GM21825 (cell line): ENCODE results near the gene UBAC1.
"Not testable (repeated sequence)": the region's sequence is repeated elsewhere in the genome, so short reads cannot be mapped to it uniquely, and the experiment has no call there.

Experiments used
- ATAC-seq: cut with Tn5 transposase; IDR thresholded peaks from one replicate; pipeline ENCODE4 v1.9.1; 2021; ENCODE audit warnings: mild to moderate bottlenecking, moderate library complexity; ENCODE audit not compliant: unreplicated experiment

Gene UBAC1

DNA sequence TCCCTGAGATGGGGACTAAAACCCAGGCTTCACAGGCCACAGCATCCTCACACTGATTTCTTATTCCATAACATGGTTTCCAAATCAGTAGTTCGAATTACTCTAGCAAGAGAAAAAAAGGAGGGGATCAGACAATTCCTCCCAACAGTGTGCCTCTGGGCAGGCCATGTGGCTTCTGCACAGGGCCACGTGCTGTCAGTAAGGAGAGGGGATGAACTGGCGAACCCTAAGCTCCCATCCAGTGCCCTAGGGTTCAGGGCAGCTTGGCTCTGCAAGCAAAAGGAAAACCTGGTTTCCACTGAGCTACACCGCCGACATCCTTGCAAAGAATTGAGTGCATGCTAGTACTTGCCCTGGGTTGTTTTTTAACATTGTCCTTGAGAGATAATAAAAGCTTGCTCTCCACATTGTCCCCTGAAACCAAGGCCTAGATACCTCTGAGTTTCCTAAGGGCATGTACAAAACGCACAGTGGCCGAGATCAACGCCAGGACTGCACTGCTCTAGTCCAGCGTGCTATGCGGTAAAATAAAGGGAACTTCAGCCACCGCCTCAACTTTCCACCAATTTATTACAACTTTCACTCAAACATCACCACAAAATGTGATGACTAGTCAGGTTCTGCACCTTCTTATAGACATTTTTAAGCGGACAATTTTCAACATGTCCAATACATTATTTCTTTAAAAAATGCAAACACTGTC, 58.4 kb downstream of the UBAC1 start:
- no peak for ATAC-seq

DNA sequence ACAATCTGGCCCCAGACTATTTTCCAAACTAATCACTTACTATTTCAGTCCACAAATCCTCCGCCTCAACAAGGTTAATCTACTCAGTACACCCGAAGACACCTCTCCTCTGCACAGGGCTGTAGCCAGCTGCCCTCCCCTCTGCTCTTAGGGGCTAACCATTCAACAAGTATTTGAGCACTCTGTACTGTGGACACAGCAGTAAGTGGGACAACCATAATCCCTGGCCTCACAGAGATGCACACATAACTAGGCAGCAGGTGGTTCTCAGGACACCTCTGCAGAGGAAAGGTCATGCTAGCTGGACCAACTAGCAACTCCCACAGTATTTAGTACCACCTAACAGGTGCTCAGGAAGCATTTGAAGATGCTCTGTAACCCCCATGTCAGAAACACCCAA, 59.3 kb downstream of the UBAC1 start:
- no peak for ATAC-seq

- no peak for ATAC-seq
These were observed 60.0 kb downstream of the UBAC1 start for GRCh38 chr9:135901031-135901758.

GRCh38 chr9:135898634-135899407, 62.4 kb downstream of the UBAC1 start:
- no peak for ATAC-seq

DNA sequence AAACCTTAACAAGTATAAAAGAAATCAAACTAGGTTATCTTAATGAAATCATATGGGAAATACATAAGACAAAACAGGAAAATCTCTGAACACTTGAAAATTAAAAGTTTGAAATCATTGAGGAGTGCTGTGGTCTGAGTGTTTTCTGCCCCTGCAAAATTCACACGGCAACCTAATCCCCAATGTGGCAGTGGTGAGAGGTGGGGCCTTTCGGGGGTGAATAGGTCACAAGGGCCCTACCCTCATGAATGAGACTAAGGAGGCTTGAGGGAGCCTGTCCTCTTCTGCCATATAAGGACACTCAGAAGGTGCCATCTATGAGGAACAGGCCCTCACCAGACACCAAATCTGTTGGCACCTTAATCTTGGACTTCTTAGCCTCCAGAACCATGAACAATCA, 64.5 kb downstream of the UBAC1 start:
- no peak for ATAC-seq

- ATAC-seq: no peak
These were observed 65.0 kb downstream of the UBAC1 start for GRCh38 chr9:135896205-135896604.

DNA sequence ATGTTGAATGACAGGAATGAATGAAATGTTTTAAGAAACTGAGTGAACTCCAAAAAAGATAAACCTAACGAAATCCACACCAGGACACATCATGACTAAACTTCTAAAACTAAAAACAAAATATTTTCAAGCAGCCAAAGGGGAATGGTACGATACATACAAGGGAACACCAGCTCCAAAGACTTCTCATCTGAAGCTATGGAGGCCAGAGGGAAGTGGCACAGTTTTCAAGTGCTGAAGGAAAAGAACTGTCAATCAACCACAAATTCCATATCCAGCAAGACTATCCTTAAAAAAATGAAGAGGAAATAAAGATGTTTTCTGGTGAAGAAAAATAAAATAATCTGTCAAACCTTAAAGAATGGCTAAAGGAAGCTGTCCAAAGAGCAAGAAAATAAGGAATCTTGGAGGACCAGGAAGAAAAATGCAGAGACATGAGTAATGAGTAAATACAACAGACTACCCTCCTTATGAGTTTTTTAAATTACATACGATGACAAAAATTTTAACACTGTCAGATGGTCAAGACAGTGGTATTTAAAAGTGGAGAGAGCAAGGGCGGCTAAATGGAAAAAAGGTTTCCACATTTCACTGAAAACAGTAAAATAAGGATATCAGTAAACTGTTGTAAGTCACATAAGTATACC, 65.8 kb downstream of the UBAC1 start:
- no peak for ATAC-seq

GRCh38 chr9:135893104-135893503, 68.1 kb downstream of the UBAC1 start:
- no peak for ATAC-seq

GRCh38 chr9:135892327-135892726, 68.8 kb downstream of the UBAC1 start:
- not testable (repeated sequence) for ATAC-seq

- no peak for ATAC-seq
These were observed 70.0 kb downstream of the UBAC1 start for GRCh38 chr9:135891027-135891631.

- ATAC-seq: no peak
These were observed 70.8 kb downstream of the UBAC1 start for GRCh38 chr9:135890190-135891026.

DNA sequence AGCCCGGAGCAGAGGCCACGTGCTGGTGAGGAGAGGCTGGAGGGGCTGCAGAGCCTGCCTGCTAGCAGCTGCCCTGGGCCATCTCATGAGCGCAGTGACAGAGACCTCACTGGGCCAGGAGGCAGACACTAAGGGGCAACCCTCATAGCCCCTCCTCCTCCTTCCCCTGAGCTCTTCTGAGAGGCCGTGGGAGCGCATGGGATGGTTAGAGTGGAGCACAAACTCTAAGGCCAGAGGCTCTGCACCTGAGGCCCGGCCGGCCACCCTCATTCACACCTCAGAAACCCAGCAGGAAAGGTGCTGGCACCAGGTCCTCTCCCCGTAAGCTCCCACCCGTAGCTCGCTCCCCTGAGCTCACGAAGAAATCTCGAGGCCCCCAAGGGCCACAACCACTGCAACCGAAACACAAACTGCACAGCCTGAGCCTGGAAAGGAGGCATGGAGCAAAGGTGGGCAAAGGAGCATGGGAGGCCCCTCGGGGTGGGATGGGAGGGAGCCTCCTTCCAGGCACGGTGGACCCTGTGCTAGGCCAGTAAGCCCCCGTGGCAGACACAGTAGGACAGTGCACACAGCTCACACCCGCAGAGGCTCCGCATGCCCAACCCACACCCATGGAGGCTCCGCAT, 71.5 kb downstream of the UBAC1 start:
- no peak for ATAC-seq

GRCh38 chr9:135888766-135889394, 72.3 kb downstream of the UBAC1 start:
- ATAC-seq: no peak

- ATAC-seq: no peak
These were observed 72.9 kb downstream of the UBAC1 start for GRCh38 chr9:135888126-135888765.

- ATAC-seq: peak; percentile 71
These were observed 73.6 kb downstream of the UBAC1 start for GRCh38 chr9:135887585-135888050.

DNA sequence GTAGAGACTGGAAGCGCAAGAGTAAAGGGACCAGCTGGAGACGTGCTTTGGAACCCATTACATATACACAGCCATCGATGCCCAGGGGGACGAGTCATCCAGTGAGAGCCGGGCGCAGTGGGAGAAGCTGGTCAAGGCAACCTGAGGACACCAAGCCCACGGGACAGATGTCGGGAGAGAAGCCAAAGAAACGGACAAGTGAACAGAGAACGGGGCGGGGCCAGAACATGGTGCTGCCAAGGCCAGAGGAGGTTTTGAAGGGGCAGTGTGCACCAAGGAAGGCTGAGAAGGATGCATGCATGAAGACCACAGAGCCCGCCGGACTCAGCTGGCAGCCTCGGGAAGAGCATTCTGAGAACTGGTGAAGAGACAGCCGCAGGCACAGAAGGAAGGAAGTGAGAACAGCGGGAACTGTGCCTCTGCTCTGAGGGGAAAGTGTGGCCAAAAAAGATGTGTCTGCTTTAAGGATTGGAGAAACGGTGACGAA, 74.1 kb downstream of the UBAC1 start:
- peak; percentile 23 for ATAC-seq

DNA sequence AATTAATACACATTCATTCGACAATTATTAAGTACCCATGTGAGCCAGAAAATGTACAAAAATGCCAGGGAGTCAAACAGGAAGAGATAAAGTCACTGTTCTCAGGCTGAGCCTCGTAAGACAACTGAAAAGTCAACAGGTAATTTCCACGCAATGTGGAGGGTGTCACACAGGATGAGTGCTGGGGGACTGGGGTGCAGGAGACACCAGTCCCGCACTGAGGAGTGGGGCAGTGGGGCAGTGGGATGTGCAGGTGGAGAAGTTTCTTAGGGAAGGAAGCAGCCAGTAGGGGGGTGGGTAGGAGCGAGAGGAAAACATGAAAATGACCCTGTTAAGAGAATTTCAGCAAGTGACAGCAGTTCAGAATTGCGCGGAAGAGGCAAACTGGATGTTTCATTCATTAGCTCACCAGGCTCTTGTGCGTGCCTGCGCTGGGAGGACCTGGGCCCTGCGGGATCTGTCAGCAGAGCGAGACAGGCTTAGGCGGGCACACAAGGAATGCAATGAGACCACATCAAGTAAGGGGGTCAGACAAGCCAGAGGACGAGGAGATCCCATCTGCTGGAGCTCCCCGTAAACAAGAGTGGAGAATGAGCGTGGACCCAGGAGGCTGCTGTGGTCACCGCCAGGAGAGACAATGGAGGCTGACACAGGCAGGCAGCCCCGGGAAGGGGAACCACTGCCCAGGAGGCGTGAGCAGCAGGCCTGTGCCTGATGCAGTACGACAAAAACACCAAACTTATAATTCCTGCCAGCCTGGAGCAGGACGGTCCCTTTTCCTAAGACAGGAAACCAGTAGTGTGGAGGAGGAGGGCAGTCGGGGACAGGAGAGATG, 74.8 kb downstream of the UBAC1 start:
- no peak for ATAC-seq
